GM12875 (cell line): ENCODE measurements around the gene TRIM41.
A peak's percentile ranks its signal among the peaks of the same experiment; 100 is the strongest.

Experiments
- H3K4me3 ChIP-seq: one replicate; pipeline ENCODE4 v1.5.1; 2011; ENCODE audit warnings: low read depth, low read length, control low read depth
- TF ChIP-seq, protein P1 (sequence below): IDR thresholded peaks from 2 replicates; pipeline ENCODE4 v1.5.1; 2011; ENCODE audit warnings: low read depth, mild to moderate bottlenecking, control low read depth, inconsistent platforms, low read length, moderate library complexity, borderline replicate concordance; ENCODE audit not compliant: insufficient read depth

Gene TRIM41

DNA sequence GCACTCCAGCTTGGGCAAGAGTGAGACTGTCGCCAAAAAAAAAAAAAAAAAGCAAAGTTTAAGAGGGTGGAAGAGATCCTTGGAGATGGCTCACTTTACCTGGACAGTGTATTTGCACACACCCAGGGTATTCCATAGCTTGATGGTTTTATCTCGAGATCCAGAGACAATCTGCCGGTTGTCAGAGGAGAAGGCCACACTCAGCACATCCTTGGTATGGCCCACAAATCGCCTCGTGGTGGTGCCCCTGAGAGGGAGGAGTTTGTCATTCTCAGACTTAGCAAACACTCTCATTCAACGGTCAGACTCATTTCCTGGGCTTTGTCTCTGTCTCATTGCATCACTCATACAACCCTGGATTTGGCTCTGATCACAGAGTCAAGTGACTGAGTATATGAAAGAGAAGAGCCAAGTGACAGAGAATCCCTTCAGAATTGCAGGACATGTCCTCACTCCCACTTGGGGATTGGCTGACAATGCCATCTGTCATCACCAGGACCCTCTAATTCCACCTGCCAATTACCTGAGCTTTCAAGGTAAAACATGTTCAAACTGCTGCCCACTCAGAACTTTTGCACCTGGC is 18.4 kb downstream of the TRIM41 start:
- TF ChIP-seq, protein P1, sequence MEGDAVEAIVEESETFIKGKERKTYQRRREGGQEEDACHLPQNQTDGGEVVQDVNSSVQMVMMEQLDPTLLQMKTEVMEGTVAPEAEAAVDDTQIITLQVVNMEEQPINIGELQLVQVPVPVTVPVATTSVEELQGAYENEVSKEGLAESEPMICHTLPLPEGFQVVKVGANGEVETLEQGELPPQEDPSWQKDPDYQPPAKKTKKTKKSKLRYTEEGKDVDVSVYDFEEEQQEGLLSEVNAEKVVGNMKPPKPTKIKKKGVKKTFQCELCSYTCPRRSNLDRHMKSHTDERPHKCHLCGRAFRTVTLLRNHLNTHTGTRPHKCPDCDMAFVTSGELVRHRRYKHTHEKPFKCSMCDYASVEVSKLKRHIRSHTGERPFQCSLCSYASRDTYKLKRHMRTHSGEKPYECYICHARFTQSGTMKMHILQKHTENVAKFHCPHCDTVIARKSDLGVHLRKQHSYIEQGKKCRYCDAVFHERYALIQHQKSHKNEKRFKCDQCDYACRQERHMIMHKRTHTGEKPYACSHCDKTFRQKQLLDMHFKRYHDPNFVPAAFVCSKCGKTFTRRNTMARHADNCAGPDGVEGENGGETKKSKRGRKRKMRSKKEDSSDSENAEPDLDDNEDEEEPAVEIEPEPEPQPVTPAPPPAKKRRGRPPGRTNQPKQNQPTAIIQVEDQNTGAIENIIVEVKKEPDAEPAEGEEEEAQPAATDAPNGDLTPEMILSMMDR, result no peak
- peak overlapping the region; percentile 95 for H3K4me3 ChIP-seq

DNA sequence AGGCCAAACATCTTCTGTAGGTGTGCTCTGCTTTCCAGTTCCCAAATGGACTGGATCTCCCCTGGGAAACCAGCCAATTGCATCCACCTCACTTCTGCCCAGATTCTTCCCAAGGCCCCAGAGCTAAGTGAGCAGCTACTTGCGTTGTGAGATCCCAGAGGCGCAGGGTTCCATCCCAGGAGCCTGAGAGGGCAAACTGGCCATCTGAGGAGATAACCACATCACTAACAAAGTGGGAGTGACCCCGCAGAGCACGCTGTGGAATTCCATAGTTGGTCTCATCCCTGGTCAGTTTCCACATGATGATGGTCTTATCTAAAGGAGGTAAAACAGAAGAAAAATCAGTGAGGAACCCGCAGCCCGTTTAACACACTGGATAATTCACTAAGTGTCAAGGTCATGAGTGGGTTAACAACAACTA is 19.0 kb downstream of the TRIM41 start:
- H3K4me3 ChIP-seq, result peak overlapping the region; percentile 95
- TF ChIP-seq, protein P1, result no peak

DNA sequence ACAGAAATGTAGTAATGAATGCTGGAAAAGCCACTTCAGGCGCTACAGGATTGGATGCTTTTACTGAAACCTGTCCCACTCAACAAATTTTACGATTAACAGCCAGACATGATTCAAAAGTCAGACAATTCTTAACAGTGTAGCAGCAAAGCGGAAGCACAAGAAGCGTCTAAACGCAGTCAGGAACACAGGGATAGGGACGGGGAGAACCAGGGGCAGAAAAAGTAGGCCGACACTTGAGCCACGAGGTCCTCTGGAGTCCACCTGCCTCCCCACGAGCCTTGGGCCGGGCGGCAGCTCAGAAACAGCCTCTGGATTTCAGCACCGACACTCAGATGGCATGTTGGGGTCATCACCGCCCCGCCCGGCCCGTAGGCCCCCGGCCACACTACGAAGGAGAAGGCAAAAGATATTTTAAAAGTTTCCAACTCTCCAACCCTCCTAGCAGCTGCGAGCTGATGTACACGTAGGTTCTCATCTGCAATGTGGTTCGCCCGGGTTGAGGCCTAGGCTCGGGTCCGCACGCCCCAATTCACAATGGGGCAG is 20.0 kb downstream of the TRIM41 start:
- TF ChIP-seq, protein P1, result no peak
- H3K4me3 ChIP-seq, result peak overlapping the region; percentile 95

- TF ChIP-seq, protein P1, result no peak
These were observed 20.7 kb downstream of the TRIM41 start, which contains the start of gene RACK1 for GRCh38 chr5:181243564-181244343. RACK1 (minus strand) TSS chr5:181243906; CDS start chr5:181243800, 106 bp downstream.

DNA sequence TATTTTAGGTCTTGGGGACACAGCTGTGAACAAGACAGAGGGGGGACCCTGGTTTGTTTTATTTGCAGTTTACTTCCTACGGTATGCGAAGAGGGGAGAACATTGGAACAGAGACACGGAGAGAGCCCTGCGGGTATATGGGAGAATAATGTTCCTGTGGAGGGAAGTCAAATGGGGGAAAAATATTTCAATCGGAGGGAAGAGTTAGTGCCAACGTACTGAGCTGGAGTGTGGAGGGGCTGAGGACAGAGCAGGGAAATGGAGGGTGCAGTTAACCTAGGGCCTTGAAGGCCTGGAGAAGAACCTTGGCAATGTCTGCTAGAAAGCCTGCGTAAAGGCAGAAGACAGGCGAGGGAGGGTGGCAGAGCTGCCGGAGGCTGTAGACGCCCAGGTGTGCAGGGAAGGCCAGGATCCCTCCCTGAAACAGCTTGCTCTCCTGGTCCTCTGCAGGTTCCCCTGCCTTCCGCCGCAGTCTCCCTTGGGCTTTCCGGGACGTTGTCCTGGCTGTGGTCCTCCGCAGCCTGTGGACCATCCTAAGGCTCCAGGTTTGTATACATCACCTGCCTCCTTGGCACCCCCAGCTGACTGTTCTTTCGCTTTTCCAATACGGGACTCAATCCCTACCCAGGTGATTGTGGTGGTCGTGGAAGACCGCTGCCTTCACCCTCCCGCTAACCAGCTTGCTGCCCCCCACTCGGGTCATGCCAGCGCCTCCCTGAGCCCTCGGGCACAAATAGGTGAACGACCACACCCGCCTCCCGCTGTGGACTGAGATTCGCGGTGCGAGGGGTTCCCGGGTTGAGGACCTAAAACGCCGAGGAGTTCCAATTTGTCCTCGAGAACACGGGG is 22.6 kb downstream of the TRIM41 start:
- TF ChIP-seq, protein P1, result no peak
- H3K4me3 ChIP-seq, result peak overlapping the region; percentile 78

More at GRCh38 chr5:181243564-181244343, 20.7 kb downstream of the TRIM41 start, which contains the start of gene RACK1:
- peak within 1 kb of the TSS; percentile 95 for H3K4me3 ChIP-seq

- TF ChIP-seq, protein P1, result no peak
These were observed 23.4 kb downstream of the TRIM41 start for GRCh38 chr5:181246276-181247049.

More at GRCh38 chr5:181246276-181247049, 23.4 kb downstream of the TRIM41 start:
- H3K4me3 ChIP-seq, result peak overlapping the region; percentile 78
